Measurements from ENCODE around the gene PIERCE2. TPM values are rescaled to one million over a fixed set of nuclear protein-coding genes. Genes with fewer than 3 reads are reported as not detected.
"Not testable (repeated sequence)": the region's sequence is repeated elsewhere in the genome, so short reads cannot be mapped to it uniquely, and the experiment has no call there.

Gene PIERCE2
- total RNA-seq, 2 experiments from 2014 or later = not detected

GRCh38 chr15:55417678-55418077 lies 9.4 kb downstream of the PIERCE2 start:
- CTCF ChIA-PET = not testable (repeated sequence)

GRCh38 chr15:55420171-55420866 lies 12.0 kb downstream of the PIERCE2 start:
- CTCF ChIA-PET = interaction anchor here (0.7 kb wide), 1 partner anchor 1111 kb away, joined by 4 read pairs; no protein-coding TSS in a partner anchor
- POLR2A ChIA-PET = no interaction called here

More at GRCh38 chr15:55417678-55418077, 9.4 kb downstream of the PIERCE2 start:
- POLR2A ChIA-PET = not testable (repeated sequence)

- POLR2A ChIA-PET = interaction anchor here (0.5 kb wide), 1 partner anchor 156 kb away, joined by 3 read pairs; no protein-coding TSS in a partner anchor
- CTCF ChIA-PET = no interaction called here
These were observed 13.8 kb downstream of the PIERCE2 start for GRCh38 chr15:55422089-55422488.

- CTCF ChIA-PET = interaction anchor here (0.8 to 1.9 kb wide), 2 partner anchors 17 to 27 kb away, joined by 3 to 5 read pairs; partner anchors contain the start of genes CCPG1 and PIERCE2
- POLR2A ChIA-PET = no interaction called here
These were observed 26.9 kb downstream of the PIERCE2 start for GRCh38 chr15:55434989-55435825.

- POLR2A ChIA-PET = not testable (repeated sequence)
These were observed 34.8 kb downstream of the PIERCE2 start for GRCh38 chr15:55443141-55443540.

GRCh38 chr15:55445936-55446335 lies 37.6 kb downstream of the PIERCE2 start:
- POLR2A ChIA-PET, CTCF ChIA-PET: not testable (repeated sequence)

More at GRCh38 chr15:55443141-55443540, 34.8 kb downstream of the PIERCE2 start:
- CTCF ChIA-PET = not testable (repeated sequence)

- CTCF ChIA-PET, POLR2A ChIA-PET: not testable (repeated sequence)
These were observed 38.2 kb downstream of the PIERCE2 start for GRCh38 chr15:55446379-55447029.

GRCh38 chr15:55447030-55447394 lies 38.7 kb downstream of the PIERCE2 start:
- CTCF ChIA-PET, POLR2A ChIA-PET: not testable (repeated sequence)

GRCh38 chr15:55457401-55458022 lies 49.2 kb downstream of the PIERCE2 start:
- ChIA-PET CTCF (no interaction called here), POLR2A (no interaction called here)

GRCh38 chr15:55461447-55461846 lies 53.2 kb downstream of the PIERCE2 start:
- CTCF ChIA-PET = no interaction called here
- POLR2A ChIA-PET = no interaction called here

GRCh38 chr15:55468321-55468720 lies 60.0 kb downstream of the PIERCE2 start:
- ChIA-PET POLR2A (no interaction called here), CTCF (no interaction called here)

Other genes with a start within 250 kb of the PIERCE2 start
- gene RSL24D1, start 211.6 kb upstream of the PIERCE2 start, total RNA-seq = 100 to 1,000 TPM; 180 to 190 TPM
- gene RAB27A, start 118.7 kb upstream of the PIERCE2 start, total RNA-seq = 100 to 1,000 TPM; 225 to 229 TPM
- 10 to 100 TPM; 10.6 to 11.9 TPM for gene PIGBOS1, start 89.4 kb upstream of the PIERCE2 start, total RNA-seq
- 10 to 100 TPM; 18.5 to 22.2 TPM for gene PIGB, start 89.3 kb upstream of the PIERCE2 start, total RNA-seq
- gene CCPG1, start 136 bp upstream of the PIERCE2 start, total RNA-seq = 10 to 100 TPM; 11.3 to 11.4 TPM
- 1 to 10 TPM in 1 of 2 experiments, under 1 TPM in 1; 0.94 to 1.5 TPM for gene DNAAF4, start 99.7 kb downstream of the PIERCE2 start, total RNA-seq
- gene PYGO1, start 179.8 kb downstream of the PIERCE2 start, total RNA-seq = under 1 TPM; 0.06 to 0.08 TPM

Data from activated CD8-positive, alpha-beta memory T cell treated with anti-CD3 and anti-CD28 coated beads for 36 hours (primary cell).